Measurements from ENCODE around the gene TMEM170B.
A peak's percentile ranks its signal among the peaks of the same experiment; 100 is the strongest.

TMEM170B gene

GRCh38 chr6:11580686-11581405, 43.3 kb downstream of the TMEM170B start:
- Histone ChIP-seq H3K79me2 (no peaks in the 10 kb centered on the region), H3K9me3 (ENCODE audit: control insufficient read depth, low read length) (no peaks in the 10 kb centered on the region)

GRCh38 chr6:11584244-11584643, 46.7 kb downstream of the TMEM170B start:
- no peaks in the 10 kb centered on the region for H3K27me3 ChIP-seq (ENCODE audit: control insufficient read depth, insufficient read depth, low read length)
- H3K4me1 ChIP-seq: no peaks in the 10 kb centered on the region
- TF ChIP-seq, protein P1, sequence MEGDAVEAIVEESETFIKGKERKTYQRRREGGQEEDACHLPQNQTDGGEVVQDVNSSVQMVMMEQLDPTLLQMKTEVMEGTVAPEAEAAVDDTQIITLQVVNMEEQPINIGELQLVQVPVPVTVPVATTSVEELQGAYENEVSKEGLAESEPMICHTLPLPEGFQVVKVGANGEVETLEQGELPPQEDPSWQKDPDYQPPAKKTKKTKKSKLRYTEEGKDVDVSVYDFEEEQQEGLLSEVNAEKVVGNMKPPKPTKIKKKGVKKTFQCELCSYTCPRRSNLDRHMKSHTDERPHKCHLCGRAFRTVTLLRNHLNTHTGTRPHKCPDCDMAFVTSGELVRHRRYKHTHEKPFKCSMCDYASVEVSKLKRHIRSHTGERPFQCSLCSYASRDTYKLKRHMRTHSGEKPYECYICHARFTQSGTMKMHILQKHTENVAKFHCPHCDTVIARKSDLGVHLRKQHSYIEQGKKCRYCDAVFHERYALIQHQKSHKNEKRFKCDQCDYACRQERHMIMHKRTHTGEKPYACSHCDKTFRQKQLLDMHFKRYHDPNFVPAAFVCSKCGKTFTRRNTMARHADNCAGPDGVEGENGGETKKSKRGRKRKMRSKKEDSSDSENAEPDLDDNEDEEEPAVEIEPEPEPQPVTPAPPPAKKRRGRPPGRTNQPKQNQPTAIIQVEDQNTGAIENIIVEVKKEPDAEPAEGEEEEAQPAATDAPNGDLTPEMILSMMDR (IDR thresholded peaks at IDR 0.05): no peak
- H3K9ac ChIP-seq: no peak overlapping the region
- no peaks in the 10 kb centered on the region for H3K79me2 ChIP-seq
- no peaks in the 10 kb centered on the region for H3K36me3 ChIP-seq (ENCODE audit: control insufficient read depth, insufficient read depth, low read length)
- H3K27ac ChIP-seq: no peak overlapping the region
- H3K4me3 ChIP-seq (ENCODE audit: low read depth, low read length): no peak overlapping the region
- H2AFZ ChIP-seq: no peak overlapping the region
- no peaks in the 10 kb centered on the region for H3K9me3 ChIP-seq (ENCODE audit: control insufficient read depth, low read length)
- H3K4me2 ChIP-seq (ENCODE audit: low read length): no peak overlapping the region

More at GRCh38 chr6:11580686-11581405, 43.3 kb downstream of the TMEM170B start:
- H3K27me3 ChIP-seq (ENCODE audit: control insufficient read depth, insufficient read depth, low read length): no peaks in the 10 kb centered on the region
- no peak overlapping the region for H3K9ac ChIP-seq
- H3K27ac ChIP-seq: no peak overlapping the region
- TF ChIP-seq, protein P1 (IDR thresholded peaks at IDR 0.05): no peak
- H3K4me3 ChIP-seq (ENCODE audit: low read depth, low read length): no peak overlapping the region
- no peaks in the 10 kb centered on the region for H3K4me1 ChIP-seq
- H3K36me3 ChIP-seq (ENCODE audit: control insufficient read depth, insufficient read depth, low read length): no peaks in the 10 kb centered on the region
- H3K4me2 ChIP-seq (ENCODE audit: low read length): no peak overlapping the region
- H2AFZ ChIP-seq: no peak overlapping the region

GRCh38 chr6:11585426-11586016, 48.0 kb downstream of the TMEM170B start:
- Histone ChIP-seq H3K36me3 (ENCODE audit: control insufficient read depth, insufficient read depth, low read length) (no peaks in the 10 kb centered on the region), H3K79me2 (no peaks in the 10 kb centered on the region), H3K4me1 (no peaks in the 10 kb centered on the region), H2AFZ (no peak overlapping the region), H3K4me2 (ENCODE audit: low read length) (no peak overlapping the region), H3K9ac (no peak overlapping the region), H3K4me3 (ENCODE audit: low read depth, low read length) (no peak overlapping the region), H3K27ac (no peak overlapping the region), H3K9me3 (ENCODE audit: control insufficient read depth, low read length) (no peaks in the 10 kb centered on the region), H3K27me3 (ENCODE audit: control insufficient read depth, insufficient read depth, low read length) (no peaks in the 10 kb centered on the region)
- TF ChIP-seq, protein P1 (IDR thresholded peaks at IDR 0.05): peak; percentile 54

DNA sequence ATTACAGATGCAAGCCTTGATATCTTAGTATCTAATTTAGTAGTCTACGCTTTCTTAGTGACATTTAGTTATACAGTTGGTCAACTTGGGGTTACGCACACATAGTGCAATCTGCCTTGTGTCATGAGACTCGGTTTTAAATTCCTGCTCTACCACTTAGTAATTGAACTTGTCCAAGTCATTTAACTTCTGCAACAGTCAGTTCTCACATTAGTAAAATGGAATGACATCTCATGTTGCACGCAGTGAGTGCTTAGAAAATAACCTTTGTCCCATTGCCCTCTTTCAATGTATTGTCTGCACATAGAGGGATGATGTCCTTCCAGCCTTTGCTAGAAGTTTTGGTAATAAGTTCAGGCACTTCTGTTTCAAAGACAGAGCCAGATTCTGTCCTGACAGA, 48.6 kb downstream of the TMEM170B start:
- TF ChIP-seq, protein P1 (IDR thresholded peaks at IDR 0.05): no peak
- Histone ChIP-seq H2AFZ (no peak overlapping the region), H3K4me2 (ENCODE audit: low read length) (no peak overlapping the region), H3K36me3 (ENCODE audit: control insufficient read depth, insufficient read depth, low read length) (no peaks in the 10 kb centered on the region), H3K4me1 (no peaks in the 10 kb centered on the region), H3K9me3 (ENCODE audit: control insufficient read depth, low read length) (no peaks in the 10 kb centered on the region), H3K9ac (no peak overlapping the region), H3K4me3 (ENCODE audit: low read depth, low read length) (no peak overlapping the region), H3K27ac (no peak overlapping the region), H3K79me2 (no peaks in the 10 kb centered on the region), H3K27me3 (ENCODE audit: control insufficient read depth, insufficient read depth, low read length) (no peaks in the 10 kb centered on the region)
